Endometrial microvascular endothelial cells (primary cell): ENCODE data around the gene ODAD2. TPM values are rescaled to one million over a fixed set of nuclear protein-coding genes. Genes with fewer than 3 reads are reported as not detected.
"Not testable (repeated sequence)": the region's sequence is repeated elsewhere in the genome, so short reads cannot be mapped to it uniquely, and the experiment has no call there.

Source experiments
- in situ Hi-C: cut with HindIII; loops from 2 replicates; pipeline ENCODE4 v1.10.0; 2017; ENCODE audit warnings: low sequenced_read_pairs, low pct_unique_long_range_greater_than_20kb; ENCODE audit errors: inconsistent ontology term
- total RNA-seq: library from RNA; depleted of rRNA; stranded (reverse); fragments of >200 nt; gene quantifications from one replicate; pipeline ENCODE4 v1.2.3, GENCODE V29; 2015; ENCODE audit errors: inconsistent ontology term

Gene ODAD2
- total RNA-seq, result 8.8 TPM

GRCh38 chr10:27998954-27999275 lies at the start of gene ODAD2:
Gene ODAD2, minus strand, starts transcription at chr10:27999079. Its CDS starts 3,937 bp downstream, at chr10:27995142.
- in situ Hi-C loops, result no loop called here

- in situ Hi-C loops, result no loop called here
These were observed 48.2 kb upstream of the ODAD2 start for GRCh38 chr10:28047061-28047460.

GRCh38 chr10:28046579-28046978 lies 47.7 kb upstream of the ODAD2 start:
- in situ Hi-C loops, result no loop called here

GRCh38 chr10:28043941-28044340 lies 45.1 kb upstream of the ODAD2 start:
- in situ Hi-C loops, result no loop called here

- in situ Hi-C loops, result no loop called here
These were observed 37.7 kb upstream of the ODAD2 start for GRCh38 chr10:28036587-28036986.

GRCh38 chr10:28020993-28021982 lies 22.4 kb upstream of the ODAD2 start:
- in situ Hi-C loops, result no loop called here

GRCh38 chr10:28020080-28020860 lies 21.4 kb upstream of the ODAD2 start:
- in situ Hi-C loops, result no loop called here

GRCh38 chr10:28014651-28015050 lies 15.8 kb upstream of the ODAD2 start:
- in situ Hi-C loops, result no loop called here

- in situ Hi-C loops, result no loop called here
These were observed 14.2 kb upstream of the ODAD2 start for GRCh38 chr10:28012990-28013515.

GRCh38 chr10:28010821-28011220 lies 11.9 kb upstream of the ODAD2 start:
- in situ Hi-C loops, result no loop called here

GRCh38 chr10:28008054-28008453 lies 9.2 kb upstream of the ODAD2 start:
- in situ Hi-C loops, result no loop called here

GRCh38 chr10:28001353-28001752 lies 2.5 kb upstream of the ODAD2 start:
- in situ Hi-C loops, result no loop called here

GRCh38 chr10:27998178-27998953 lies 513 bp downstream of the ODAD2 start:
- in situ Hi-C loops, result no loop called here

GRCh38 chr10:27997865-27998177 lies 1.1 kb downstream of the ODAD2 start:
- in situ Hi-C loops, result no loop called here

GRCh38 chr10:27995311-27995710 lies 3.6 kb downstream of the ODAD2 start:
- in situ Hi-C loops, result no loop called here

GRCh38 chr10:27989357-27989756 lies 9.5 kb downstream of the ODAD2 start:
- in situ Hi-C loops, result not testable (repeated sequence)

- in situ Hi-C loops, result no loop called here
These were observed 12.1 kb downstream of the ODAD2 start for GRCh38 chr10:27986821-27987220.

- in situ Hi-C loops, result no loop called here
These were observed 15.9 kb downstream of the ODAD2 start for GRCh38 chr10:27982875-27983543.

GRCh38 chr10:27981744-27982143 lies 17.1 kb downstream of the ODAD2 start:
- in situ Hi-C loops, result no loop called here
